Left forelimb (tissue), 1 donor: ENCODE data around the gene MED12.
A peak's percentile ranks its signal among the peaks of the same experiment; 100 is the strongest.

Experiments
- DNase-seq: peaks from one replicate; pipeline ENCODE4 v3.0.0-alpha.2; 2018; ENCODE audit warnings: low spot score

The MED12 gene

GRCh38 chrX:71118032-71118984, at the start of gene MED12:
Gene MED12 (plus strand): TSS chrX:71118596. CDS start chrX:71118755, 159 bp downstream.
- DNase-seq: peak; percentile 86

GRCh38 chrX:71070531-71070930, 47.9 kb upstream of the MED12 start:
- DNase-seq: no peak

- DNase-seq: no peak
Measured at GRCh38 chrX:71081330-71082123, 36.9 kb upstream of the MED12 start.

GRCh38 chrX:71082124-71082647, 36.2 kb upstream of the MED12 start:
- DNase-seq: no peak

- no peak for DNase-seq
Measured at GRCh38 chrX:71082822-71083221, 35.6 kb upstream of the MED12 start.

- no peak for DNase-seq
Measured at GRCh38 chrX:71085900-71086299, 32.5 kb upstream of the MED12 start.

GRCh38 chrX:71091263-71091662, 27.1 kb upstream of the MED12 start:
- DNase-seq: no peak

GRCh38 chrX:71095033-71095432, 23.4 kb upstream of the MED12 start:
- no peak for DNase-seq

GRCh38 chrX:71095555-71095980, 22.8 kb upstream of the MED12 start, which contains the start of gene FOXO4:
Gene FOXO4 (plus strand): TSS chrX:71095851. CDS start chrX:71096529, 678 bp downstream.
- DNase-seq: peak; percentile 88

- no peak for DNase-seq
Measured at GRCh38 chrX:71095981-71096759, 22.2 kb upstream of the MED12 start.

- no peak for DNase-seq
Measured at GRCh38 chrX:71096760-71097032, 21.7 kb upstream of the MED12 start.

- DNase-seq: no peak
Measured at GRCh38 chrX:71098302-71098701, 20.1 kb upstream of the MED12 start.

- DNase-seq: no peak
Measured at GRCh38 chrX:71098951-71099506, 19.4 kb upstream of the MED12 start.

- no peak for DNase-seq
Measured at GRCh38 chrX:71099736-71100135, 18.7 kb upstream of the MED12 start.

- DNase-seq: no peak
Measured at GRCh38 chrX:71100581-71101505, 17.6 kb upstream of the MED12 start.

GRCh38 chrX:71102292-71102691, 16.1 kb upstream of the MED12 start:
- DNase-seq: no peak

GRCh38 chrX:71103110-71103983, 15.0 kb upstream of the MED12 start:
- DNase-seq: peak; percentile 68

GRCh38 chrX:71105628-71106027, 12.8 kb upstream of the MED12 start:
- DNase-seq: no peak

- DNase-seq: no peak
Measured at GRCh38 chrX:71106427-71106826, 12.0 kb upstream of the MED12 start, which contains the start of gene CXorf65. Gene CXorf65 (minus strand): TSS chrX:71106740. CDS start chrX:71106556, 184 bp downstream.
